Measurements from ENCODE around the gene FOXN4. TPM values are rescaled to one million over a fixed set of nuclear protein-coding genes. Genes with fewer than 3 reads are reported as not detected.
A peak's percentile ranks its signal among the peaks of the same experiment; 100 is the strongest.

Gene FOXN4
- total and polyA plus RNA-seq, 9 of the 15 experiments (the other 6 are each of a cell fraction or from before 2014, with no cell fraction given): not detected

GRCh38 chr12:109310247-109311125, 1.4 kb upstream of the FOXN4 start (continued):
- TF ChIP-seq ZNF609 (CRISPR knock-in tag; IDR thresholded peaks at IDR 0.05; ENCODE audit: borderline replicate concordance) (no peak), EZH2 (IDR thresholded peaks at IDR 0.05; ENCODE audit: borderline replicate concordance, low read depth, low read length) (peak; percentile 85; the same call in 1 of the 2 replicates), ZNF551 (CRISPR knock-in tag; IDR thresholded peaks at IDR 0.05) (no peak), CBX2 (IDR thresholded peaks at IDR 0.05; ENCODE audit: insufficient read depth, low read length, poor library complexity, severe bottlenecking) (peak; percentile 71), CBFA2T3 (IDR thresholded peaks at IDR 0.05) (peak; percentile 58), FOSL1 (tag; conservative IDR thresholded peaks at IDR 0.05) (no peak), HMBOX1 (IDR thresholded peaks at IDR 0.05) (no peak), SRSF7 (optimal IDR thresholded peaks at IDR 0.05; ENCODE audit: low read depth, low read length) (no peak), RNF2 (IDR thresholded peaks at IDR 0.05) (peak; percentile 29; the same call in 1 of the 2 replicates)
